Caco-2 (cell line): ENCODE results near the gene MAP1LC3A. TPM values are rescaled to one million over a fixed set of nuclear protein-coding genes. Genes with fewer than 3 reads are reported as not detected.

Experiments
- BruUV-seq: library from RNA; stranded (reverse); fragments of 400-500 nt; replicated peaks from 2 replicates; lab custom pipeline; 2021; lab: Mats Ljungman, UMichigan
- CTCF ChIA-PET: fragments of 300-600 bp; sonication (Branson Sonifier 250); formaldehyde crosslinking; loops from one replicate; lab custom pipeline; 2022; ENCODE audit warnings: antibody characterized with exemption; lab: Charles Lee
- POLR2A ChIA-PET: fragments of 300-600 bp; sonication (Branson Sonifier 250); formaldehyde crosslinking; loops from one replicate; lab custom pipeline; 2022; ENCODE audit warnings: antibody characterized with exemption; lab: Charles Lee
- DNase-seq, 2 experiments: peaks; one replicate each; pipeline versions ENCODE4 v3.0.0 to v3.0.0-alpha.2; 2020 to 2022
- H3K27me3 ChIP-seq: replicated peaks from 2 replicates; pipeline ENCODE4 v1.6.0; 2011; ENCODE audit warnings: low read length; ENCODE audit not compliant: control insufficient read depth, insufficient read depth
- H3K36me3 ChIP-seq: 2 replicates; pipeline ENCODE4 v1.5.1; 2011; ENCODE audit warnings: low read length; ENCODE audit not compliant: control insufficient read depth, insufficient read depth
- H3K4me1 ChIP-seq: fragments of 250-450 bp; sonication (Bioruptor Pico); 2 replicates; pipeline ENCODE4 v1.5.1; 2020; ENCODE audit warnings: mild to moderate bottlenecking
- H3K4me3 ChIP-seq: 2 replicates; pipeline ENCODE4 v1.5.1; 2011; ENCODE audit warnings: low read depth, mild to moderate bottlenecking, control low read depth, low read length
- H3K9me3 ChIP-seq: fragments of 250-450 bp; sonication (Bioruptor Pico); 2 replicates; pipeline ENCODE4 v1.5.1; 2020; ENCODE audit warnings: mild to moderate bottlenecking, moderate library complexity
- H3K27ac Mint-ChIP-seq: one replicate; pipeline ENCODE4 v1.8.0; 2022; ENCODE audit warnings: mixed read lengths; ENCODE audit not compliant: unreplicated experiment
- H3K27me3 Mint-ChIP-seq: one replicate; pipeline ENCODE4 v1.8.0; 2022; ENCODE audit warnings: mixed read lengths; ENCODE audit not compliant: insufficient read depth, unreplicated experiment
- H3K36me3 Mint-ChIP-seq: one replicate; pipeline ENCODE4 v1.8.0; 2022; ENCODE audit warnings: mild to moderate bottlenecking, mixed read lengths; ENCODE audit not compliant: insufficient read depth, unreplicated experiment
- H3K4me1 Mint-ChIP-seq: one replicate; pipeline ENCODE4 v1.8.0; 2022; ENCODE audit warnings: low read depth, mixed read lengths; ENCODE audit not compliant: unreplicated experiment
- H3K4me3 Mint-ChIP-seq: one replicate; pipeline ENCODE4 v1.8.0; 2022; ENCODE audit warnings: mild to moderate bottlenecking, moderate library complexity, mixed read lengths; ENCODE audit not compliant: unreplicated experiment
- H3K9me3 Mint-ChIP-seq: one replicate; pipeline ENCODE4 v1.8.0; 2022; ENCODE audit warnings: mixed read lengths; ENCODE audit not compliant: unreplicated experiment
- intact Hi-C: fragments of 100-400 bp; cut with micrococcal nuclease; formaldehyde crosslinking; loops from one replicate; pipeline ENCODE4 v1.10.0; 2022; ENCODE audit not compliant: unreplicated experiment
- total RNA-seq: library from RNA; stranded (reverse); gene quantifications from 2 replicates; pipeline ENCODE4 v1.2.3, GENCODE V29; 2022
- TF ChIP-seq, protein P1 (sequence below), 2 experiments: fragments of 200-600 bp in 1 of 2; IDR thresholded peaks; 1 replicate in 1 of 2; 2 replicates in 1 of 2; pipeline versions ENCODE4 v1.5.1 to v1.8.0; 2011 to 2022; ENCODE audit warnings: antibody characterized with exemption in 1 of 2, control low read depth in 1 of 2, inconsistent platforms in 1 of 2, low read depth in 1 of 2, low read length in 1 of 2, mild to moderate bottlenecking in 1 of 2, moderate library complexity in 1 of 2; ENCODE audit not compliant: insufficient read depth in 1 of 2, severe bottlenecking in 1 of 2, unreplicated experiment in 1 of 2

MAP1LC3A gene
- total RNA-seq, 1 experiment from 2014 or later = 0.88 TPM

GRCh38 chr20:34583544-34583943 is 25.0 kb downstream of the MAP1LC3A start:
- Mint-ChIP-seq H3K9me3 (no peaks in the 10 kb centered on the region), H3K4me1 (peaks cover 9% of the 10 kb centered on the region), H3K27me3 (no peaks in the 10 kb centered on the region), H3K27ac (peak overlapping the region; percentile 64), H3K36me3 (peaks cover 10% of the 10 kb centered on the region), H3K4me3 (no peak overlapping the region)
- BruUV-seq = no TSS peak
- ChIA-PET CTCF (interaction anchor here (0.8 to 2.0 kb wide), 9 partner anchors 10 to 590 kb away, joined by 3 to 11 read pairs (median 5); partner anchors contain the start of gene TP53INP2), POLR2A (interaction anchor here (0.7 to 0.8 kb wide), 2 partner anchors 121 to 292 kb away, joined by 3 to 10 read pairs; partner anchors contain the start of gene TP53INP2)
- intact Hi-C loops = no loop called here
- Histone ChIP-seq H3K36me3 (no peaks in the 10 kb centered on the region), H3K4me3 (no peak overlapping the region), H3K9me3 (no peaks in the 10 kb centered on the region), H3K27me3 (no peaks in the 10 kb centered on the region), H3K4me1 (peaks cover 20% of the 10 kb centered on the region)
- DNase-seq = no peak
- TF ChIP-seq, protein P1, sequence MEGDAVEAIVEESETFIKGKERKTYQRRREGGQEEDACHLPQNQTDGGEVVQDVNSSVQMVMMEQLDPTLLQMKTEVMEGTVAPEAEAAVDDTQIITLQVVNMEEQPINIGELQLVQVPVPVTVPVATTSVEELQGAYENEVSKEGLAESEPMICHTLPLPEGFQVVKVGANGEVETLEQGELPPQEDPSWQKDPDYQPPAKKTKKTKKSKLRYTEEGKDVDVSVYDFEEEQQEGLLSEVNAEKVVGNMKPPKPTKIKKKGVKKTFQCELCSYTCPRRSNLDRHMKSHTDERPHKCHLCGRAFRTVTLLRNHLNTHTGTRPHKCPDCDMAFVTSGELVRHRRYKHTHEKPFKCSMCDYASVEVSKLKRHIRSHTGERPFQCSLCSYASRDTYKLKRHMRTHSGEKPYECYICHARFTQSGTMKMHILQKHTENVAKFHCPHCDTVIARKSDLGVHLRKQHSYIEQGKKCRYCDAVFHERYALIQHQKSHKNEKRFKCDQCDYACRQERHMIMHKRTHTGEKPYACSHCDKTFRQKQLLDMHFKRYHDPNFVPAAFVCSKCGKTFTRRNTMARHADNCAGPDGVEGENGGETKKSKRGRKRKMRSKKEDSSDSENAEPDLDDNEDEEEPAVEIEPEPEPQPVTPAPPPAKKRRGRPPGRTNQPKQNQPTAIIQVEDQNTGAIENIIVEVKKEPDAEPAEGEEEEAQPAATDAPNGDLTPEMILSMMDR (IDR thresholded peaks at IDR 0.05; ENCODE audit: insufficient read depth in 1 of 2, low read depth in 1 of 2, low read length in 1 of 2, severe bottlenecking in 1 of 2, unreplicated experiment in 1 of 2) = no peak

DNA sequence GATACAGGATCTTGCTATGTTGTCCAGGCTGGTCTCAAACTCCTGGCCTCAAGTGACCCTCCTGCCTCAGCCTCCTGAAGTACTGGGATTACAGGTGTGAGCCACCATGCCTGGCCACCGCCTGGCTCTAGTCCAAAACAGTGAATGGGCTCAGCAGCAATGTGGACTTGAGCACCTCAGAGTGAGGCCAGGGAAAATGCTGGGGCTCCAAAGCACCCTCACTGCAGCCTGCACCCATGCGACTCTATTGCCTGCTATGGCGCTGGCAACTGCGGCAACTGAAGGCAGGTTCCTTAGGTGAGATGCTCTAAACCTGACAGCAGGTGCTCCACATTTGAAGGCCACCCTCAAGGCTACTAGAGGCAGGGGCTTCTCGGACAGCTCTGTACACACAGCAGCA is 26.5 kb downstream of the MAP1LC3A start:
- no TSS peak for BruUV-seq
- POLR2A ChIA-PET = no interaction called here

DNA sequence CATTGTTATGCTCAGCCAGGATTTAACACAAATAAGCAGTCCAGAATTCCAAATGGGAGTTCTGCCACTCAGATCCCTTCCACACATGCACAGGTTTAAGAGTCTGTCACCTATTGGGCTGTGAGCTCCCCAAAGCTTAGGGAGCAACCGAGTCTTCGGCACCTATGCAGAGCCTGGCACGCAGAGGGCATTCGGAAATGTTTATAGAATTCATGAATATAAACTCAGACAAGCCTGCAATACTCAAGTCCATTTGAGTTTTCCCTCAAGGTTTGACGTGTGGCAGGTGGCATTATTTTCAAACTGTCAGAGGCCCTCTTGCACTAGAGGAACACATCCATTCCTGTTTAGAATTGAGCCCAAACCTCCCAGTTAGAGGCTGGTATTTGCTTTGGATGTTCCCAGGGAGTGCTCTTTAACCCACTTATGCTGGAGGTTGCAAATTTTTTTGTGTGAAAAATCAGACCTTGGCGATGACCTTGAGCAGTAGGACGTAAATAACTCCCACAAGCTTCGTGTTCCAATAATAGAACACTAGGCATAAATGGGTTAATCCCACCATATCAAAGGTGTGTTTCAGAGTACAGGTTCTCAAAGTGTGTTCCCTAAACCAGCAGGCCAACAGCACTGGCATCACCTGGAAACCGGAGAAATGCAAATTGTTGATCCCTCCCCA is 28.1 kb downstream of the MAP1LC3A start:
- Histone ChIP-seq H3K9me3 (no peaks in the 10 kb centered on the region), H3K4me3 (no peak overlapping the region), H3K4me1 (peaks cover 20% of the 10 kb centered on the region), H3K27me3 (no peaks in the 10 kb centered on the region), H3K36me3 (no peaks in the 10 kb centered on the region)
- Mint-ChIP-seq H3K27ac (no peak overlapping the region), H3K4me1 (peaks cover 9% of the 10 kb centered on the region), H3K4me3 (no peak overlapping the region), H3K27me3 (no peaks in the 10 kb centered on the region), H3K36me3 (no peaks in the 10 kb centered on the region), H3K9me3 (no peaks in the 10 kb centered on the region)
- BruUV-seq = no TSS peak
- ChIA-PET POLR2A (no interaction called here), CTCF (no interaction called here)
- peak in 1 of 2 experiments; percentile 16 for DNase-seq
- intact Hi-C loops = no loop called here
- TF ChIP-seq, protein P1 (IDR thresholded peaks at IDR 0.05; ENCODE audit: insufficient read depth in 1 of 2, low read depth in 1 of 2, low read length in 1 of 2, severe bottlenecking in 1 of 2, unreplicated experiment in 1 of 2) = no peak

More for the DNA sequence above, 26.5 kb downstream of the MAP1LC3A start:
- Mint-ChIP-seq H3K27me3 (no peaks in the 10 kb centered on the region), H3K4me1 (peaks cover 9% of the 10 kb centered on the region), H3K9me3 (no peaks in the 10 kb centered on the region), H3K4me3 (no peak overlapping the region), H3K27ac (no peak overlapping the region), H3K36me3 (peaks cover 7% of the 10 kb centered on the region)
- CTCF ChIA-PET = interaction anchor here (0.6 kb wide), 1 partner anchor 23 kb away, joined by 3 read pairs; no protein-coding TSS in a partner anchor
- Histone ChIP-seq H3K4me3 (no peak overlapping the region), H3K9me3 (no peaks in the 10 kb centered on the region), H3K4me1 (peaks cover 20% of the 10 kb centered on the region), H3K36me3 (no peaks in the 10 kb centered on the region), H3K27me3 (no peaks in the 10 kb centered on the region)
- intact Hi-C loops = no loop called here
- peak in 1 of 2 experiments; percentile 34 for DNase-seq
- TF ChIP-seq, protein P1 (IDR thresholded peaks at IDR 0.05; ENCODE audit: insufficient read depth in 1 of 2, low read depth in 1 of 2, low read length in 1 of 2, severe bottlenecking in 1 of 2, unreplicated experiment in 1 of 2) = no peak
